OCI-LY3 (cell line): Measurements from ENCODE around the gene PCP4.

Source experiments
- H2AFZ ChIP-seq: fragments of 200-600, 300-600 bp; shearing (Covaris generic); 2 replicates; pipeline ENCODE4 v1.6.0; 2014; ENCODE audit warnings: antibody characterized with exemption, low read depth, low read length
- H3K27ac ChIP-seq: fragments of 200-600, 300-600 bp; sonication (generic); 2 replicates; pipeline ENCODE4 v1.5.1; 2014; ENCODE audit warnings: mild to moderate bottlenecking, low read length, moderate library complexity, mixed read lengths
- H3K27me3 ChIP-seq: fragments of 200-600, 300-600 bp; sonication (generic); 2 replicates; pipeline ENCODE4 v1.6.1; 2014; ENCODE audit warnings: low read depth, low read length, mixed read lengths
- H3K36me3 ChIP-seq: fragments of 200-600, 300-600 bp; sonication (generic); replicated peaks from 2 replicates; pipeline ENCODE3; 2014; ENCODE audit warnings: low read depth, low read length, mixed read lengths
- H3K4me1 ChIP-seq: fragments of 300-600, 200-600 bp; sonication (generic); 2 replicates; pipeline ENCODE4 v1.6.1; 2014; ENCODE audit warnings: low read length, mixed read lengths
- H3K4me2 ChIP-seq: fragments of 200-600, 300-600 bp; sonication (generic); 2 replicates; pipeline ENCODE4 v1.6.1; 2014; ENCODE audit warnings: low read length, mixed read lengths
- H3K4me3 ChIP-seq: fragments of 300-600, 200-600 bp; sonication (generic); 2 replicates; pipeline ENCODE4 v1.5.1; 2014; ENCODE audit warnings: antibody characterized with exemption, mild to moderate bottlenecking, low read length, moderate library complexity
- H3K79me2 ChIP-seq: fragments of 300-600, 200-600 bp; shearing (Covaris generic); 2 replicates; pipeline ENCODE4 v1.6.1; 2014; ENCODE audit warnings: mild to moderate bottlenecking, low read length, mixed read lengths
- H3K9ac ChIP-seq: fragments of 300-600, 200-600 bp; shearing (Covaris generic); 2 replicates; pipeline ENCODE4 v1.6.0; 2014; ENCODE audit warnings: mild to moderate bottlenecking, low read length, moderate library complexity
- H3K9me3 ChIP-seq: fragments of 200-600, 300-600 bp; shearing (Covaris generic); 2 replicates; pipeline ENCODE4 v1.6.1; 2014; ENCODE audit warnings: low read length, mixed read lengths; ENCODE audit not compliant: insufficient read depth
- H4K20me1 ChIP-seq: fragments of 200-600, 300-600 bp; sonication (generic); 2 replicates; pipeline ENCODE4 v1.6.1; 2016; ENCODE audit warnings: low read length, mixed read lengths; ENCODE audit not compliant: insufficient read depth
- EZH2phosphoT487 ChIP-seq: fragments of 200-600 bp; shearing (Covaris generic); IDR thresholded peaks from 2 replicates; pipeline ENCODE4 v1.6.1; 2018; ENCODE audit warnings: antibody characterized with exemption, mixed run types, low read depth
- TF ChIP-seq, protein P1 (sequence below): fragments of 200-600, 300-600 bp; sonication (generic); IDR thresholded peaks from 2 replicates; pipeline ENCODE4 v1.5.1; 2014; ENCODE audit warnings: antibody characterized with exemption, low read length, low read depth

The PCP4 gene

DNA sequence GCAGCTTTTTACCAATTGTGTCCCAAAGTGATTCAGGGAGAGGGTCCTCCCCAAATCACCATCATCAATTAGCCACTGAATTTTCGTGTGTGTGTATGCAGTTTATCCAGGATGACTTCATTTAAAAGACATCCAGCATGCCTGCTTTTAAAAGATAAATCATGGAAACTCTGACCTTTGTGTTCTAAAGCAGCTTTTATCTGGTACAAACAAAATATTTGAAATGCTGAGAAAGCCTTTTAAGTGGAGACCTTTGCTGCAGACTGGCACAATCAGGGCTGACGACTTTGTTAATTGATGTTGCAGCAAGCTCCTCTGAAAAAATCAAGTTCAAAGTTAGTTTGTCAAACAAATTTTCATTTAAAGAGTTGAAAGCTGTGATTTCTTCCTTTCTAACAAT, 104.7 kb downstream of the PCP4 start:
- Histone ChIP-seq H3K4me3 (no peak overlapping the region), H3K9ac (no peak overlapping the region)

DNA sequence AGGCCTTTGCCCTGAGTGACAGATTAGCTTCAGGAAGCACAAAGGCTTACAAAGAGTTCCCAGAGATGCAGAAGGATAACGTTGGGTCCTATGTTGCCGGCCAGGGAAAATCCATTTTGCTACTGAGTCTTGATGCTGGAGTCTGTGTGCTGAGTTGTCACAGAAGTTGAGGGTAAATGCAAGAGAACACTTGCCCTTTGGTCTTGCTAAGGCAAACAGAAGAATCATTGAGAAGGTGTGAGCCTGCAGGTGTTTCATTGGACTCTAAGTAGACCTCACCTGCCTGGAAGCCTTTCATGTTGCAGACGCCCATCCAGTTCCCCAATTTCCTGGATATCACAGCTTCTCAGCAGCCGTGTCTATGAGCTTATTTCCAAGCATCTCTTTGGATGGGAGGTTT, 105.2 kb downstream of the PCP4 start:
- H3K79me2 ChIP-seq = no peaks in the 10 kb centered on the region
- no peak overlapping the region for H3K4me2 ChIP-seq
- no peak overlapping the region for H3K27ac ChIP-seq
- H4K20me1 ChIP-seq = no peaks in the 10 kb centered on the region
- no peaks in the 10 kb centered on the region for H3K36me3 ChIP-seq
- TF ChIP-seq EZH2phosphoT487 = no peak
- TF ChIP-seq, protein P1, sequence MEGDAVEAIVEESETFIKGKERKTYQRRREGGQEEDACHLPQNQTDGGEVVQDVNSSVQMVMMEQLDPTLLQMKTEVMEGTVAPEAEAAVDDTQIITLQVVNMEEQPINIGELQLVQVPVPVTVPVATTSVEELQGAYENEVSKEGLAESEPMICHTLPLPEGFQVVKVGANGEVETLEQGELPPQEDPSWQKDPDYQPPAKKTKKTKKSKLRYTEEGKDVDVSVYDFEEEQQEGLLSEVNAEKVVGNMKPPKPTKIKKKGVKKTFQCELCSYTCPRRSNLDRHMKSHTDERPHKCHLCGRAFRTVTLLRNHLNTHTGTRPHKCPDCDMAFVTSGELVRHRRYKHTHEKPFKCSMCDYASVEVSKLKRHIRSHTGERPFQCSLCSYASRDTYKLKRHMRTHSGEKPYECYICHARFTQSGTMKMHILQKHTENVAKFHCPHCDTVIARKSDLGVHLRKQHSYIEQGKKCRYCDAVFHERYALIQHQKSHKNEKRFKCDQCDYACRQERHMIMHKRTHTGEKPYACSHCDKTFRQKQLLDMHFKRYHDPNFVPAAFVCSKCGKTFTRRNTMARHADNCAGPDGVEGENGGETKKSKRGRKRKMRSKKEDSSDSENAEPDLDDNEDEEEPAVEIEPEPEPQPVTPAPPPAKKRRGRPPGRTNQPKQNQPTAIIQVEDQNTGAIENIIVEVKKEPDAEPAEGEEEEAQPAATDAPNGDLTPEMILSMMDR = no peak
- H3K9ac ChIP-seq = no peak overlapping the region
- no peak overlapping the region for H3K4me3 ChIP-seq
- no peak overlapping the region for H2AFZ ChIP-seq
- no peaks in the 10 kb centered on the region for H3K9me3 ChIP-seq
- no peaks in the 10 kb centered on the region for H3K4me1 ChIP-seq
- no peaks in the 10 kb centered on the region for H3K27me3 ChIP-seq

More for the DNA sequence above, 104.7 kb downstream of the PCP4 start:
- Histone ChIP-seq H3K4me2 (no peak overlapping the region), H3K27me3 (no peaks in the 10 kb centered on the region), H4K20me1 (no peaks in the 10 kb centered on the region), H3K36me3 (no peaks in the 10 kb centered on the region), H2AFZ (no peak overlapping the region), H3K9me3 (no peaks in the 10 kb centered on the region), H3K27ac (no peak overlapping the region), H3K4me1 (no peaks in the 10 kb centered on the region), H3K79me2 (no peaks in the 10 kb centered on the region)
- TF ChIP-seq, protein P1 = no peak
- no peak for TF ChIP-seq EZH2phosphoT487

DNA sequence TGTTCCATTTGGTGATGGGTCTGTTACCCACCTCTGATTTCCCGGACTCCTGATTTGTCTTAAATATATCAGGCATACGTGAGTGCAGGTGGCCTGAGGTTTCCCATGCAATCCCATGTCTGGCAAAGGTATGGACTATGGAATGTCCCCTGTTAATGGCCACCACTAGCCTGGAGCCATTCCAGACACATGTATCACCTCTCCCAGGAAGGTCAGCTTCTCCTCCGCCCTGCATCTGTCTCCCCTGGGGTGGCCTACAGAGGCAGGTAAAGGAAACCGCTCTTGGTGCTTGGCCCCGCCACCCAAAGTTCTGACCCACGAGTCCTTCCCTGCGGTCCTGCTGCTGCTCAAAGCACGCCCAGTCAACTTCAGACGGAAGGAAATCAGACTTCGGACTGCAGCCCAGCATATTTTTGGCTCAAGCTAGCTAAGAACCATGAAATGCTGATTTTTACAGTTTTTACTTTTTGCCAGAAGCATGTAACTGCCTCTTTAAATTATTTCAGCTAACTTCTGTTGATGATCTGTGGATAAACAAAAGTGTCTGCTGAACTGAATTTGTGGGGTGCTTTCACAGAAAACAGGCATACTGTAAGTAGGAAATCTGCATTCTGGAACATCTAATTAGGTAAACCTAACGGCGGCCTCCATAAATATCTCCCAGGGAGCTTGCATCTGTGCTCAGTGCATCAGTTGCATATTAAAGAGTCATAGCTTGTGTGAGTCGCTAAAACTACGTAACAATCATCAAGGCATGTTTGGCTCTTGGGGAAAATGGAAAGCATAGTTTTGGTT, 105.9 kb downstream of the PCP4 start:
- no peaks in the 10 kb centered on the region for H3K79me2 ChIP-seq
- no peak overlapping the region for H3K27ac ChIP-seq
- no peaks in the 10 kb centered on the region for H3K4me1 ChIP-seq
- no peaks in the 10 kb centered on the region for H3K27me3 ChIP-seq
- TF ChIP-seq EZH2phosphoT487 = no peak
- TF ChIP-seq, protein P1 = no peak
- no peak overlapping the region for H3K4me3 ChIP-seq
- no peaks in the 10 kb centered on the region for H3K9me3 ChIP-seq
- H4K20me1 ChIP-seq = no peaks in the 10 kb centered on the region
- no peak overlapping the region for H2AFZ ChIP-seq
- no peaks in the 10 kb centered on the region for H3K36me3 ChIP-seq
- H3K4me2 ChIP-seq = no peak overlapping the region
- H3K9ac ChIP-seq = no peak overlapping the region

DNA sequence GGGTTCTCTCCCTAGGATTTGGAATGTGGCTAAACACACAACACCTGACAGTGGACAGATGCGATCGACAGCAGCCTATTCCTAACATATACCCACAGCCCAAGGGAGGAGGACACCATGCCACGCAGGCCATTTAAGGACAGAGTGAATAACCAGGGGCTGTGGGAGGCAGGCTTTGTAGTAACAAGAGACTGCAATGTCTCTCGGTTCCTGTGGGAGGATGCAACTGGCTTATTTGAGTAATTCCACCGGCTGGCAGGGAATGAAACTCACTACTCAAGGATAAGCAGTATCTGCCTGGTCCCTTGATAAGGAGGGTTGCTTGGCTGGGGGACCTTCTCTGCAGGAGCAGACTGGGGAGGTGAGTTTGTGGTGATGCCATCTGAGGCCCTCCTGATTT, 109.6 kb downstream of the PCP4 start:
- no peak overlapping the region for H2AFZ ChIP-seq
- H3K9me3 ChIP-seq = no peaks in the 10 kb centered on the region
- H3K79me2 ChIP-seq = no peaks in the 10 kb centered on the region
- no peak overlapping the region for H3K9ac ChIP-seq
- no peak overlapping the region for H3K4me3 ChIP-seq
- no peak overlapping the region for H3K27ac ChIP-seq
- H3K27me3 ChIP-seq = no peaks in the 10 kb centered on the region
- H4K20me1 ChIP-seq = no peaks in the 10 kb centered on the region
- no peaks in the 10 kb centered on the region for H3K4me1 ChIP-seq
- H3K4me2 ChIP-seq = no peak overlapping the region
- no peaks in the 10 kb centered on the region for H3K36me3 ChIP-seq
- no peak for TF ChIP-seq EZH2phosphoT487
- TF ChIP-seq, protein P1 = no peak
